Measurements from ENCODE around the gene TTLL8. TPM values are rescaled to one million over a fixed set of nuclear protein-coding genes. Genes with fewer than 3 reads are reported as not detected.
"Not testable (repeated sequence)": the region's sequence is repeated elsewhere in the genome, so short reads cannot be mapped to it uniquely, and the experiment has no call there.

TTLL8 gene
- total RNA-seq, 1 experiment from 2014 or later: not detected

- Histone ChIP-seq H3K4me3 (replicated peaks in 1 of 2; ENCODE audit: low read depth in 1 of 2, low read length in 2 of 2) (no peak overlapping the region), H3K36me3 (ENCODE audit: control insufficient read depth in 1 of 2, insufficient read depth in 2 of 2, low read length in 2 of 2) (no peaks in the 10 kb centered on the region), H3K79me2 (ENCODE audit: insufficient read depth, low read length) (no peaks in the 10 kb centered on the region), H3K27me3 (ENCODE audit: insufficient read depth, low read length) (no peaks in the 10 kb centered on the region), H3K9ac (ENCODE audit: low read length) (no peak overlapping the region), H3K9me2 (ENCODE audit: insufficient read depth) (no peaks in the 10 kb centered on the region), H2AFZ (ENCODE audit: low read depth, low read length, poor library complexity, severe bottlenecking) (no peak overlapping the region), H3K27ac (ENCODE audit: low read depth, low read length) (no peak overlapping the region), H3K9me3 (ENCODE audit: control insufficient read depth in 1 of 2, insufficient read depth in 1 of 2, low read depth in 1 of 2, low read length in 2 of 2) (peaks cover 0 to 3% of the 10 kb centered on the region in 2 experiments; a peak in 1 of 4 replicates), H4K20me1 (ENCODE audit: insufficient read depth) (no peaks in the 10 kb centered on the region), H3K4me2 (ENCODE audit: low read length) (no peak overlapping the region), H3K4me1 (ENCODE audit: control insufficient read depth in 1 of 2, insufficient read depth in 2 of 2, low read length in 2 of 2) (peaks cover 0 to 10% of the 10 kb centered on the region in 2 experiments; a peak in 3 of 4 replicates)
- RAD21 ChIA-PET (ENCODE audit: low non-redundant PET in 1 of 2, low total read pairs in 2 of 2, uncharacterized antibody in 2 of 2, unreplicated experiment in 2 of 2): no interaction called here
- POLR2A ChIA-PET: no interaction called here
- CTCF ChIA-PET: no interaction called here
- DNase-seq (ENCODE audit: low read depth, low spot score) (no peak), ATAC-seq (no peak)
- no peak for TF ChIP-seq EGR1 (IDR thresholded peaks at IDR 0.05; ENCODE audit: low read depth)
- TF ChIP-seq SIN3A (IDR thresholded peaks at IDR 0.05; ENCODE audit: low read depth): no peak
- TF ChIP-seq SRF (IDR thresholded peaks at IDR 0.05; ENCODE audit: low read depth): no peak
- TF ChIP-seq ZBTB33 (IDR thresholded peaks at IDR 0.05; ENCODE audit: extremely low read depth, insufficient replicate concordance, low read length): no peak
- TF ChIP-seq POLR2AphosphoS5 (IDR thresholded peaks at IDR 0.05; ENCODE audit: low read depth, low read length): no peak
- no peak for TF ChIP-seq EZH2 (IDR thresholded peaks at IDR 0.05)
- TF ChIP-seq ELF1 (IDR thresholded peaks at IDR 0.05; ENCODE audit: borderline replicate concordance, low read depth): no peak
- no peak for TF ChIP-seq MAX (IDR thresholded peaks at IDR 0.05)
- no TSS peak for BruUV-seq (replicated peaks)
- intact Hi-C loops (cut with micrococcal nuclease): no loop called here
These were observed 29.5 kb upstream of the TTLL8 start for GRCh38 chr22:50087646-50088045.

- H3K9me3 ChIP-seq (ENCODE audit: control insufficient read depth in 1 of 2, insufficient read depth in 1 of 2, low read depth in 1 of 2, low read length in 2 of 2); DNase-seq (ENCODE audit: low read depth, low spot score); CTCF ChIA-PET; H3K27me3 ChIP-seq (ENCODE audit: insufficient read depth, low read length); H3K9me2 ChIP-seq (ENCODE audit: insufficient read depth); ATAC-seq; BruUV-seq (replicated peaks); RAD21 ChIA-PET (ENCODE audit: low non-redundant PET in 1 of 2, low total read pairs in 2 of 2, uncharacterized antibody in 2 of 2, unreplicated experiment in 2 of 2); POLR2A ChIA-PET; H3K4me2 ChIP-seq (ENCODE audit: low read length); H3K79me2 ChIP-seq (ENCODE audit: insufficient read depth, low read length); intact Hi-C loops (cut with micrococcal nuclease); H4K20me1 ChIP-seq (ENCODE audit: insufficient read depth); H2AFZ ChIP-seq (ENCODE audit: low read depth, low read length, poor library complexity, severe bottlenecking); H3K36me3 ChIP-seq (ENCODE audit: control insufficient read depth in 1 of 2, insufficient read depth in 2 of 2, low read length in 2 of 2); H3K27ac ChIP-seq (ENCODE audit: low read depth, low read length); H3K9ac ChIP-seq (ENCODE audit: low read length); H3K4me3 ChIP-seq (replicated peaks in 1 of 2; ENCODE audit: low read depth in 1 of 2, low read length in 2 of 2): not testable (repeated sequence)
- peaks cover 0 to 10% of the 10 kb centered on the region in 2 experiments; a peak in 3 of 4 replicates for H3K4me1 ChIP-seq (ENCODE audit: control insufficient read depth in 1 of 2, insufficient read depth in 2 of 2, low read length in 2 of 2)
These were observed 28.9 kb upstream of the TTLL8 start for GRCh38 chr22:50086975-50087374.

All from HCT116 (cell line).